Neuron (in vitro differentiated cells): ENCODE data around the gene SERPINA1.

ENCODE experiments used
- H2AFZ ChIP-seq: one replicate; pipeline ENCODE4 v1.6.1; 2013; ENCODE audit warnings: low read depth, mild to moderate bottlenecking, inconsistent platforms, low read length, moderate library complexity
- H3K27me3 ChIP-seq: one replicate; pipeline ENCODE4 v1.6.1; 2013; ENCODE audit warnings: low read length; ENCODE audit not compliant: insufficient read depth
- H3K36me3 ChIP-seq: one replicate; pipeline ENCODE4 v1.6.1; 2013; ENCODE audit warnings: low read length; ENCODE audit not compliant: insufficient read depth
- H3K4me1 ChIP-seq: one replicate; pipeline ENCODE4 v1.6.1; 2013; ENCODE audit warnings: low read length; ENCODE audit not compliant: insufficient read depth
- H3K4me3 ChIP-seq: 2 replicates; pipeline ENCODE4 v1.5.1; 2013; ENCODE audit warnings: mild to moderate bottlenecking, low read length, moderate library complexity
- H3K9me3 ChIP-seq: one replicate; pipeline ENCODE4 v1.6.1; 2013; ENCODE audit warnings: low read length

The SERPINA1 gene

GRCh38 chr14:94367347-94368242 is 20.8 kb downstream of the SERPINA1 start:
- Histone ChIP-seq H2AFZ (no peak overlapping the region), H3K27me3 (peaks cover 2% of the 10 kb centered on the region), H3K4me1 (no peaks in the 10 kb centered on the region), H3K4me3 (no peak overlapping the region), H3K36me3 (no peaks in the 10 kb centered on the region), H3K9me3 (no peaks in the 10 kb centered on the region)

- Histone ChIP-seq H3K36me3 (no peaks in the 10 kb centered on the region), H3K4me3 (no peak within 1 kb of the TSS), H3K4me1 (no peaks in the 10 kb centered on the region), H3K9me3 (no peaks in the 10 kb centered on the region), H2AFZ (no peak within 1 kb of the TSS), H3K27me3 (peaks cover 2% of the 10 kb centered on the region)
Observed at GRCh38 chr14:94366146-94366915, 22.1 kb downstream of the SERPINA1 start, which contains the start of gene SERPINA2. Gene SERPINA2, minus strand, starts transcription at chr14:94366698.

GRCh38 chr14:94365624-94366023 is 22.8 kb downstream of the SERPINA1 start:
- Histone ChIP-seq H3K4me3 (no peak overlapping the region), H3K27me3 (peaks cover 2% of the 10 kb centered on the region), H2AFZ (no peak overlapping the region), H3K9me3 (no peaks in the 10 kb centered on the region), H3K36me3 (no peaks in the 10 kb centered on the region), H3K4me1 (no peaks in the 10 kb centered on the region)

GRCh38 chr14:94364964-94365363 is 23.4 kb downstream of the SERPINA1 start:
- Histone ChIP-seq H3K27me3 (peaks cover 2% of the 10 kb centered on the region), H3K4me3 (no peak overlapping the region), H3K4me1 (no peaks in the 10 kb centered on the region), H3K36me3 (no peaks in the 10 kb centered on the region), H2AFZ (no peak overlapping the region), H3K9me3 (no peaks in the 10 kb centered on the region)

GRCh38 chr14:94364037-94364436 is 24.4 kb downstream of the SERPINA1 start:
- Histone ChIP-seq H3K9me3 (no peaks in the 10 kb centered on the region), H3K27me3 (peaks cover 2% of the 10 kb centered on the region), H3K4me3 (no peak overlapping the region), H2AFZ (no peak overlapping the region), H3K4me1 (no peaks in the 10 kb centered on the region), H3K36me3 (no peaks in the 10 kb centered on the region)

- no peak overlapping the region for H2AFZ ChIP-seq
- H3K4me1 ChIP-seq = no peaks in the 10 kb centered on the region
- H3K36me3 ChIP-seq = no peaks in the 10 kb centered on the region
- no peak overlapping the region for H3K4me3 ChIP-seq
- peaks cover 2% of the 10 kb centered on the region for H3K27me3 ChIP-seq
- no peaks in the 10 kb centered on the region for H3K9me3 ChIP-seq
Observed at GRCh38 chr14:94363151-94363624, 25.2 kb downstream of the SERPINA1 start.

- no peaks in the 10 kb centered on the region for H3K36me3 ChIP-seq
- no peaks in the 10 kb centered on the region for H3K9me3 ChIP-seq
- peaks cover 2% of the 10 kb centered on the region for H3K27me3 ChIP-seq
- no peaks in the 10 kb centered on the region for H3K4me1 ChIP-seq
- no peak overlapping the region for H2AFZ ChIP-seq
- no peak overlapping the region for H3K4me3 ChIP-seq
Observed at GRCh38 chr14:94362614-94363133, 25.7 kb downstream of the SERPINA1 start.

GRCh38 chr14:94361682-94362081 is 26.7 kb downstream of the SERPINA1 start:
- no peak overlapping the region for H2AFZ ChIP-seq
- H3K36me3 ChIP-seq = no peaks in the 10 kb centered on the region
- no peaks in the 10 kb centered on the region for H3K4me1 ChIP-seq
- H3K27me3 ChIP-seq = peaks cover 2% of the 10 kb centered on the region
- H3K9me3 ChIP-seq = no peaks in the 10 kb centered on the region
- no peak overlapping the region for H3K4me3 ChIP-seq

- H3K9me3 ChIP-seq = no peaks in the 10 kb centered on the region
- H2AFZ ChIP-seq = no peak overlapping the region
Observed at GRCh38 chr14:94360945-94361565, 27.3 kb downstream of the SERPINA1 start.

GRCh38 chr14:94357166-94357565 is 31.2 kb downstream of the SERPINA1 start:
- no peaks in the 10 kb centered on the region for H3K4me1 ChIP-seq
- no peaks in the 10 kb centered on the region for H3K9me3 ChIP-seq
- no peaks in the 10 kb centered on the region for H3K36me3 ChIP-seq
- H3K27me3 ChIP-seq = no peaks in the 10 kb centered on the region
- H3K4me3 ChIP-seq = no peak overlapping the region
- H2AFZ ChIP-seq = no peak overlapping the region

More at GRCh38 chr14:94360945-94361565, 27.3 kb downstream of the SERPINA1 start:
- no peaks in the 10 kb centered on the region for H3K36me3 ChIP-seq
- no peaks in the 10 kb centered on the region for H3K4me1 ChIP-seq
- peaks cover 2% of the 10 kb centered on the region for H3K27me3 ChIP-seq
- no peak overlapping the region for H3K4me3 ChIP-seq

GRCh38 chr14:94356379-94357056 is 31.9 kb downstream of the SERPINA1 start:
- H3K27me3 ChIP-seq = no peaks in the 10 kb centered on the region
- no peak overlapping the region for H2AFZ ChIP-seq
- no peaks in the 10 kb centered on the region for H3K36me3 ChIP-seq
- H3K9me3 ChIP-seq = no peaks in the 10 kb centered on the region
- H3K4me3 ChIP-seq = no peak overlapping the region
- no peaks in the 10 kb centered on the region for H3K4me1 ChIP-seq

GRCh38 chr14:94355191-94355794 is 33.1 kb downstream of the SERPINA1 start:
- no peaks in the 10 kb centered on the region for H3K4me1 ChIP-seq
- no peaks in the 10 kb centered on the region for H3K9me3 ChIP-seq
- no peaks in the 10 kb centered on the region for H3K36me3 ChIP-seq
- no peak overlapping the region for H3K4me3 ChIP-seq
- no peak overlapping the region for H2AFZ ChIP-seq
- H3K27me3 ChIP-seq = no peaks in the 10 kb centered on the region
